Measurements from ENCODE around the gene XCL2. TPM values are rescaled to one million over a fixed set of nuclear protein-coding genes. Genes with fewer than 3 reads are reported as not detected.
"Not testable (repeated sequence)": the region's sequence is repeated elsewhere in the genome, so short reads cannot be mapped to it uniquely, and the experiment has no call there.

The XCL2 gene
- polyA plus RNA-seq, 4 donors, result 0.16 to 0.42 TPM; not detected in 2

- no peak for DNase-seq (ENCODE audit: low read depth in 4 of 4, low spot score in 3 of 4)
Measured at GRCh38 chr1:168561989-168562388, 18.2 kb upstream of the XCL2 start.

- DNase-seq (ENCODE audit: low read depth in 4 of 4, low spot score in 3 of 4), result no peak
Measured at GRCh38 chr1:168560370-168560769, 16.6 kb upstream of the XCL2 start.

- no peak for DNase-seq (ENCODE audit: low read depth in 4 of 4, low spot score in 3 of 4)
Measured at GRCh38 chr1:168556647-168557046, 12.8 kb upstream of the XCL2 start.

- no peak for DNase-seq (ENCODE audit: low read depth in 4 of 4, low spot score in 3 of 4)
Measured at GRCh38 chr1:168555508-168556046, 11.8 kb upstream of the XCL2 start.

- DNase-seq (ENCODE audit: low read depth in 4 of 4, low spot score in 3 of 4), result no peak
Measured at GRCh38 chr1:168554603-168555483, 11.0 kb upstream of the XCL2 start.

DNA sequence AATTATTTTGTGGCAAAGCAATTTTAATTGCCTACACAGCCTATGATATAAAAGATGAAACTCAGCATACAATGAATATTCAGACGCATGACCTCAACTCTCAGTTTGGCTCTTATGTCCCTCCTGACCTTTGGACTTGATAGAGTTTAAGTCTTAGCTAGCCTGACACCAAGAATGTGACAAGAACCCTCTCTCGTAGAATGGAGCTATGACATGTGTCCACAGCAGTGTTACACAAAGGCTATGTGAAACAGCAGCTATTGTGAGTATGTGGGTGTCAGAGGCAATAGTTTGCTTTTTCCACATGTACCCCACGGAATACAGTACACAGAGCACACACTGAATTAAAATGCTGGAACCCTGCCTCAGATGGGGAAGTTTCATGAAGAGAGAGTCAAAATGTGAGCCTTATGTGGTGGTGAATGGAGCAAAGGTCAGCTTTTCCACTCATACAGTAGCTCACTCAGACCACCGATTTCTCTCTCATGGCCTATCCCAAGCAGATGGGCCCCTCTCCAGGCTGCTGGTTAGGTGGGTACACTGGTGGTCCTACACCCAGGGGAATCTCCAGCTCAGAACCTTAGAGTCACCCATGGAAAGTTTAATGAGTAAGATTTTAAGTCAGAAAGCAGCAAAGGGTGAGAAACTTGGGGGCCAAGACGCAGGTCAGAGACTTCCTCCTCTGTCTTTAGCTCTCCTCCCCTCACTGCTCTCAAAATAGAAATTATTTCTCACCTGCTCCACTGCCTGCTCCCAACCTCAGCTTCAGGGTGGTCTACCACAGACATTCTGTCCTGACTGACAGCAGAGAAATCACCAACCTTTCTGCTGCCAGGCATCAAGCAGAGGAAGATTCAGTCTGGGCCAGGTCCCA is 10.1 kb upstream of the XCL2 start:
- no peak for DNase-seq (ENCODE audit: low read depth in 4 of 4, low spot score in 3 of 4)

- no peak for DNase-seq (ENCODE audit: low read depth in 4 of 4, low spot score in 3 of 4)
Measured at GRCh38 chr1:168552961-168553360, 9.2 kb upstream of the XCL2 start.

DNA sequence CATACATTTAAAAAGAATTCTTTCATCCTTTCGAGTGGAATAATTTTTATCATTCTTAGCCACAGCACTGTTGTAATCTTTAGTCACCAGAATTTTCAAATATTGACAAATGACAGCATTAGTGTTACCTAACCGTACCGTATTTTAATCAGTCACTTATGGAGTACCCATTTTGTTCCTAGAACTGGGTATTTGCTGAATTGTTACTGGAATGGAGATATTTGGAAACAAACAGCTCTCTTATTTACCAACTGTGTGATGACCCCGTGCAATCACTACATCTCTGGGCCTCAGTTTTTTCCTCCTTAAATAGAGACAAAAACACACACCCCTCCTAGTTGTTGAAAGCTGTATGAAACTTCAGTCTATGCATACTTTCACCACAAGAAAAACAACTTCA is 7.9 kb upstream of the XCL2 start:
- no peak for DNase-seq (ENCODE audit: low read depth in 4 of 4, low spot score in 3 of 4)

- no peak for DNase-seq (ENCODE audit: low read depth in 4 of 4, low spot score in 3 of 4)
Measured at GRCh38 chr1:168550971-168551370, 7.2 kb upstream of the XCL2 start.

DNA sequence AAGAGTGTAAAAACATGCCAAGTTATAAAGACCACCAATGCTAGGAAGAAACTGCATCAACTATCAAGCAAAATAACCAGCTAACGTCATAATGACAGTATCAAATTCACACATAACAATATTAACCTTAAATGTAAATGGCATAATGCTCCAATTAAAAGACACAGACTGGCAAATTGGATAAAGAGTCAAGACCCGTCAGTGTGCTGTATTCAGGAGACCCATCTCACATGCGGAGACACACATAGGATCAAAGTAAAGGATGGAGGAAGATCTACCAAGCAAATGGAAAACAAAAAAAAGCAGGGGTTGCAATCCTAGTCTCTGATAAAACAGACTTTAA is 2.7 kb upstream of the XCL2 start:
- not testable (repeated sequence) for DNase-seq (ENCODE audit: low read depth in 4 of 4, low spot score in 3 of 4)

DNA sequence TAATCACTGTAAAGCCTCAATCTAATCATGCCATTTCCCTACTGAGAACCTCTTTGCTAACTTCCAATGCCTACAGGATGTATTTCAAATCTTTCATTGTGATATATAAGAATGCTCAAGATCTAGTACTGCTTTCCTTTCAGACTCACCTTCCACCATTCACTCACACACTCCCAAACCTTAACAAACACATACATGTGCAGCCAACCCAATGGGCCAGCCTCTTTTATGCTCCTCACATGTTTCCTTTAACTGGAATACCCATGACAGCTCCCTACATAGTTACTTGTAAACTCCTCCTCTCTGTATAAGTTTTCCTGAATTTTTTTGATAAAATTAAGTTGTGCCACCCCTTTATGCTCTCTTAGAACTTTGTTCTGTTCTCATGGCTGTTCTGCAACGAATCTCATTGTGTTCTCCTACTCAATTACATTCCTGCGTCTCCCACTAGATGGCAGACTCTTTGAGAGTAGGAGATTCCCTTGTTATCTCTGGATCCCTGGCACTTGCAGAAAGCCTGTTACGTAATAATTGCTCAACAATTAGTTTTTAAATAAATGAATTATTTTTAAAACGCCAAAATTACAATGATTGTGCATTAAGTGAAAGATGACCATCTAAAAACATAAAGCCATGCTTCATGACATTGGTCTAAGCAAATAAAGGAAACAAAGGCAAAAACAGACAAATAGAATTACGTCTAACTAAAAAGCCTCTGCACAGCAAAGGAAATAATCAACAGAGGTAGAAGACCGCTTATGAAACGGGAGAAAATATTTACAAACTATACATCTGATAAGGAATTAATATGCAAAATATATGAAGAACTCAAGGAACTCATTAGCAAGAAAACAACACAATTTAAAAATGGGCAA is 2.1 kb upstream of the XCL2 start:
- DNase-seq (ENCODE audit: low read depth in 4 of 4, low spot score in 3 of 4), result not testable (repeated sequence)

DNA sequence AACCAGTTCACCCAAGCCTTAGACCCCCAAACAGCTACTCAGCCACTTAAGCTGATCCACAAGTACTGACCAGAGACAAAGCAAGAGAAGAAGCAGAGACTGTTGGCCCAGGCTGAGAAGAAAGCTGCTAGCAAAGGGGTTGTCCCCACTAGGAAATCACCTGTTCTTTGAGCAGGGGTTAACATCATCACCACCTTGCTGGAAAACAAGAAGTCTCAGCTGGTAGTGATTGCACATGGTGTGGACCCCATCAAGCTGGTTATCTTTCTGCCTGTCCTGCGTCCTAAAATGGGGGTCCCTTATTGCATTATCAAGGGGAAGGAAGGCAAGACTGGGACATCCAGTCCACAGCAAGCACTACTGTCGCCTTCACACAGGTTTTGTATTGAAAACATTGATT is 819 bp downstream of the XCL2 start:
- not testable (repeated sequence) for DNase-seq (ENCODE audit: low read depth in 4 of 4, low spot score in 3 of 4)

DNA sequence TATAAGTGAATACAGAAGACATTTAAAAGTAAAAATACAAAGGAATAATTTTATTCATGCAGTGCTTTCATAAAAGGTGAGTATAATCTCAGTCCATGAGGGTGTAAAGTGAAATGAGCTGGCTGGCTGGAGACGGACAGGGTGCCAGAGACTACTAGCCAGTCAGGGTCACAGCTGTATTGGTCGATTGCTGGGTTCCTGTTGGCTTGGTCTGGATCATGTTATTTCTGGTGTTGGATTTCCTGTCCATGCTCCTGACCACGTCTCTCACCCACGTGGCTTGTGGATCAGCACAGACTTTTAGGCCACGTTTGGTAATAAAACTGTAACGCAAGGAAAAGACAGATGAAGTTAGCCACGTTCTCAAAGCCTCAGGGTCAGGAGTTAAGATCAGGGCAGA is 3.0 kb downstream of the XCL2 start:
- not testable (repeated sequence) for DNase-seq (ENCODE audit: low read depth in 4 of 4, low spot score in 3 of 4)

GRCh38 chr1:168535536-168535935 is 8.3 kb downstream of the XCL2 start:
- no peak for DNase-seq (ENCODE audit: low read depth in 4 of 4, low spot score in 3 of 4)

DNA sequence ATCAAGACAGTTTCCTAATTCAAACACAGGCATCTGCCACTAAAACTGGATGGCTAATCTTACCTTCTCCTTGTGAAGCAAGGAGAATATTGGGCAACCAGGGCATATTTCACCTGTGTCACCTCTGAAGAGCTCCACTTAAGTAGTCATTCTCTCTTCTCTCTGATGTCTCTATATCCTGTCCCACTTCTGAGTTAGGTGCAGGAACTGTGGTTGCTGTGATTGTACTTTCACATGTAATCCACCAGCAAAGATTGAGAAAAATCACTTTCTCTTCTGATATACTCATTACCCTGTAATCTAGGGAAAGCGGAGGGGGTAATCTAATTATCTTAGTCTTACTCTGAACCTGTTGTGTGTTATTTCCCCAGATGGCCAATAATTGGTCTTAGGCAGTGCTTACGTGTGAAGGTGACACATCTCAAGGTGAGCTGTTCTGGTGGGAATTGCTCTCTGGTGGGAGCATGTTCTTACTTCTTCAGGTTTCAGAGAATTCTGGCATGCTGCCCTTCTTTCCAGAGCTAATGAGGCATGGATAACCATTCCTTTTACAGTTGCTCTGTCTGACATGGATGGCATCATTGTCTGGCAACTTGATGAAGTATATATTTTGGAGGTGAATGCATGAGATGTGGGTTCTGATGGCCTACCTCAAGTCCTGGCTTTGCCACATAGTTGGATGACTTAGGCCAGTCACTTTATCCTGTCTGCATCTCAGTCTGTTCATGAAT is 12.0 kb downstream of the XCL2 start:
- DNase-seq (ENCODE audit: low read depth in 4 of 4, low spot score in 3 of 4), result no peak

GRCh38 chr1:168529518-168529917 is 14.3 kb downstream of the XCL2 start:
- DNase-seq (ENCODE audit: low read depth in 4 of 4, low spot score in 3 of 4), result no peak

DNA sequence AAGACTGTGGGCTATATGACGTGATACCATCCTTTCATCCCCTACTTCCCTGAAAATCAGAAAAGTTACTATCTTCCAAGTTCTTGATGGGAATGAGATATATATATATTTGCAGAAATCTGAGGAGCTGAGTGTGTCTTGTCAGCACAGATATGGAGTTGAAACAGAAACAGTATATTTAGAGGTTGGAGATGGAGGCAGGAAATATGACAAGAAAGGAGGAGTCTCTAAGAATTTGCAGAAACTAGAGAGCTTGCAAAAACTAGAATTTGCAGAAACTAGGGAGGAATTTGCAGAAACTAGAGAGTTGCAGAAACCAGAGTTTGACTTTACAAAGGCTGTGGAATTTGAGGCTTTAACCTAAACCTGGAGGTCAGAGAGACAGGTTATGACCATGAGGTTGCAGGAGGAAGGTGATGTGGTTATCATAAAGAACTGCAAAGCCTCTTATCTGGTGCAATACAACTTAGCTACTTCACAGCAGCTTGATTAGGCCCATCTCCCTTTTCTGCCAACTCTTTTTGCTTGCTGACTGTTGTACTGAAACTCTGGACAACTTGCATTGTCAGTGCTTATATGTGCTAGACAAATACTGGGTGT is 22.3 kb downstream of the XCL2 start:
- DNase-seq (ENCODE audit: low read depth in 4 of 4, low spot score in 3 of 4), result no peak

DNA sequence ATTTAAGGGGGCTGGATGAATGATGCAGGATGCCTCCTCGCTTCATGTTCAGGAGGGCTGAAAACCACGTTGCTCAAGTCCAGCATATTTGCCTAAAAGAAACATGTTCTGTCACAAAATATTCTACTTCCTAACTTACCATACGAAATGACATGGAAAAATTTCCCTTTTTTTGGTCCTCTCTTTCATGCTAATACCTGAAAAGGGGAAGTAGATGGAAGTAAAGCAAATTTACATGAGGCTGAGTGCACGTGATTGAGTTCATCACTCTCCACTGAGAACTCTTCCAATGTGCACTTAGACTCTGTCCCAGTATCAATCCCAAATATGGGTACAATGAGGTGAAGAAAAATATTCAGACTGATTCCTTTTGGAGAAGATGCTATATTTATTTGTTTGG is 23.0 kb downstream of the XCL2 start:
- no peak for DNase-seq (ENCODE audit: low read depth in 4 of 4, low spot score in 3 of 4)

GRCh38 chr1:168520052-168520751 is 23.6 kb downstream of the XCL2 start:
- no peak for DNase-seq (ENCODE audit: low read depth in 4 of 4, low spot score in 3 of 4)

All from right renal pelvis (tissue), 4 donors.